ENCODE measurements around the gene TUBGCP3.

DNA sequence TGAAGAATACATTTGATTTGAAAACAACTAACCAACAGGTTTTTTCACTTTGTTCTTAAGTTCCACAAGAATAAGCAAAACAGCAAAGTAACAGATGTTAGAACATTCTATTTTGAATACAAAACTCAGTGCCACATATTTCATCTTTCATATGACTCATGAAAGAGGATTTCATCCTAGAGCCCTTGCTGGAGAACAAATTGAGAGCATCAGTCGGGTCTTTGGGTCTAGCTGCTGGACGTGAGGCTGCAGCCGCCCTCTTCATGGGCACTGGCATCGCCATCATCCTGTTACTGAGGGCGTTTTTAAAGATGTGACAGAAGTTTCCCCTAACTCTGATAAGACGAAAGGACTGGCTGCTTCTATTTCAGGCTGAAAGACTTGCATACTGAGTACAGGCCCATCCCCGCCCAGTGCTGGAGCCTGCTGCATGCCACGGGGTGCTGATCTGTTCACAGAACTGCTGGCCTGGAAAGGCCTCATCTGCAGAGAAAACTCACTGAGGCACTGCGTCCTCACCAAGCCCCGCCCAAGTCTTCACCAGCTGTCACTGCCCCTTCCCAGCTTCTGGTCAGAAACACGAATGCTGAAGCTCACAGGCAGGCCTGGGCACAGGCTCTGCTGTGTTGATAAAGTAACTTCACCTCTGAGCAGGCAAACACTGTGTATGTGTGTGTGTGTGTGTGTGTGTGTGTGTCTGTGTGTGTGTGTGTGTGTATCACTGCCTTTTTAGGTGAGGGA, 101.4 kb downstream of the TUBGCP3 start:
- TF ChIP-seq EP300 (IDR thresholded peaks at IDR 0.05) (no peak), CTCF (IDR thresholded peaks at IDR 0.05) (no peak)

All from tibial nerve (tissue), 4 donors.